HepG2 (cell line): ENCODE data around the gene NTM. TPM values are rescaled to one million over a fixed set of nuclear protein-coding genes. Genes with fewer than 3 reads are reported as not detected.

ENCODE experiments used
- ATF6 ChIP-seq: sonication (generic); formaldehyde crosslinking; conservative IDR thresholded peaks from 2 replicates; pipeline ENCODE4 v1.4.0; 2020; ENCODE audit warnings: missing genetic modification reagents
- CEBPB ChIP-seq: IDR thresholded peaks from 2 replicates; pipeline ENCODE4 v1.6.1; 2011; ENCODE audit warnings: low read depth, low read length, improper control_type of control experiment, borderline replicate concordance
- HMG20B ChIP-seq: conservative IDR thresholded peaks from 2 replicates; pipeline ENCODE4 v1.6.1; 2016; ENCODE audit warnings: missing genetic modification reagents, missing compliant biosample characterization
- IKZF5 ChIP-seq: IDR thresholded peaks from 2 replicates; pipeline ENCODE4 v1.6.1; 2018; ENCODE audit warnings: missing genetic modification reagents, mild to moderate bottlenecking, missing compliant biosample characterization
- KIAA2018 ChIP-seq: sonication (generic); formaldehyde crosslinking; IDR thresholded peaks from 2 replicates; pipeline ENCODE4 v1.5.0; 2020; ENCODE audit warnings: mild to moderate bottlenecking, missing genetic modification reagents, borderline replicate concordance
- MXD3 ChIP-seq: IDR thresholded peaks from 2 replicates; pipeline ENCODE4 v1.6.1; 2016; ENCODE audit warnings: mild to moderate bottlenecking, missing biosample characterization, missing genetic modification reagents
- ONECUT2 ChIP-seq: sonication (generic); formaldehyde crosslinking; IDR thresholded peaks from 2 replicates; pipeline ENCODE4 v1.4.0; 2020; ENCODE audit warnings: missing genetic modification reagents
- REPIN1 ChIP-seq: sonication (generic); formaldehyde crosslinking; IDR thresholded peaks from 2 replicates; pipeline ENCODE4 v1.8.0; 2022; ENCODE audit warnings: missing genetic modification reagents, low read depth, mild to moderate bottlenecking, borderline replicate concordance
- RERE ChIP-seq: IDR thresholded peaks from 2 replicates; pipeline ENCODE4 v1.6.1; 2016; ENCODE audit warnings: low read depth, missing genetic modification reagents, missing compliant biosample characterization
- TBX3 ChIP-seq: fragments of 450-650 bp; IDR thresholded peaks from 2 replicates; pipeline ENCODE4 v1.6.1; 2017; ENCODE audit warnings: antibody characterized with exemption, mild to moderate bottlenecking, inconsistent platforms, borderline replicate concordance
- ZFP41 ChIP-seq: sonication (generic); formaldehyde crosslinking; IDR thresholded peaks from 2 replicates; pipeline ENCODE4 v1.4.0; 2020; ENCODE audit warnings: mild to moderate bottlenecking, missing genetic modification reagents, borderline replicate concordance
- ZNF790 ChIP-seq: sonication (generic); formaldehyde crosslinking; IDR thresholded peaks from 2 replicates; pipeline ENCODE4 v1.8.0; 2022; ENCODE audit warnings: missing genetic modification reagents, mild to moderate bottlenecking, borderline replicate concordance
- polyA plus RNA-seq, 8 experiments: library from polyadenylated mRNA; depleted of rRNA in 3 of 8; stranded (reverse) in 7 of 8; unstranded in 1 of 8; fragments of >200 nt; fragmentation: Illumina TruSeq in 4 of 8; extraction: Trizol in 4 of 8; gene quantifications; 2 replicates each; pipeline versions ENCODE4 v1.2.1 to v1.2.3, GENCODE V29; 2011 to 2016; ENCODE audit warnings: low read depth in 4 of 8, missing spikeins in 1 of 8, mixed read lengths in 1 of 8; ENCODE audit not compliant: insufficient read depth in 1 of 8
- total RNA-seq, 5 experiments: library from RNA; depleted of rRNA; stranded (reverse); fragments of >200 nt; fragmentation: Illumina TruSeq; extraction: Trizol; gene quantifications; 2 replicates each; pipeline ENCODE4 v1.2.3, GENCODE V29; 2016; ENCODE audit warnings: low read depth in 1 of 5

The NTM gene
- total and polyA plus RNA-seq, 2 of the 13 experiments (the other 11 are each of a cell fraction or from before 2014, with no cell fraction given): not detected

GRCh38 chr11:131425285-131425684 lies 54.9 kb downstream of the NTM start (continued):
- no peak for TF ChIP-seq IKZF5 (CRISPR knock-in tag)
- TF ChIP-seq ATF6 (CRISPR knock-in tag): no peak
- TF ChIP-seq ZFP41 (CRISPR knock-in tag): no peak
- 0 out of 2 replicates have a peak, but pooled peaks have one; percentile 64 for TF ChIP-seq RERE (CRISPR knock-in tag)
- no peak for TF ChIP-seq KIAA2018 (CRISPR knock-in tag)
- TF ChIP-seq CEBPB: no peak
- TF ChIP-seq HMG20B: no peak
- no peak for TF ChIP-seq MXD3 (CRISPR knock-in tag)
- peak; percentile 60; the same call in 1 of the 2 replicates for TF ChIP-seq TBX3
- peak; percentile 66 for TF ChIP-seq ONECUT2 (CRISPR knock-in tag)
- TF ChIP-seq REPIN1 (CRISPR knock-in tag): 0 out of 2 replicates have a peak, but pooled peaks have one; percentile 35
- TF ChIP-seq ZNF790: no peak
